AG09309 (cell line): ENCODE measurements around the gene ZBTB45.

Source experiments
- DNase-seq: peaks from one replicate; pipeline ENCODE4 v3.0.0-alpha.2; 2010; ENCODE audit warnings: low read depth
- H3K4me3 ChIP-seq: 2 replicates; pipeline ENCODE4 v1.5.1; 2011; ENCODE audit warnings: mild to moderate bottlenecking, low read depth, low read length, moderate library complexity; ENCODE audit not compliant: control insufficient read depth
- TF ChIP-seq, protein P1 (sequence below): IDR thresholded peaks from 2 replicates; pipeline ENCODE4 v1.5.1; 2011; ENCODE audit warnings: mild to moderate bottlenecking, low read depth, low read length, inconsistent platforms; ENCODE audit not compliant: insufficient read depth, control insufficient read depth; ENCODE audit errors: missing control alignments

ZBTB45 gene

DNA sequence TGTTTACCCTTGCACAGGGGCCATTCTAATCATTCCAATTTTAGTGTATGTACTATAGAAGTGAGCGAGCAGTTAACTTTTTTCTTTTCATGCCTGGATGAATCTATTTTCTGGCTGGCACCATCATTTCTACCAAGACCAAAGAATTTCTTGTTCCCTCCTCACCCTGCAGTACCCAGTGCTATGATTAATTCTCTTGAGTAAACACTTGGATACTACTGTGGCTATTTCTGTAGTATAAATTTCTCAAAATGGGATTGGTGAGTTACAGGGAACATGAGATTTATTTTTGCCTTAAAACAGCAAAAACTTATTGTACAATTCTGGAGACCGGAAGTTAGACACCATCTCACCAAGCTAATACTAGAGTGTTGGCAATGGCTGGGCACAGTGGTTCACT, 35.8 kb downstream of the ZBTB45 start:
- H3K4me3 ChIP-seq: no peak overlapping the region
- no peak for DNase-seq
- TF ChIP-seq, protein P1, sequence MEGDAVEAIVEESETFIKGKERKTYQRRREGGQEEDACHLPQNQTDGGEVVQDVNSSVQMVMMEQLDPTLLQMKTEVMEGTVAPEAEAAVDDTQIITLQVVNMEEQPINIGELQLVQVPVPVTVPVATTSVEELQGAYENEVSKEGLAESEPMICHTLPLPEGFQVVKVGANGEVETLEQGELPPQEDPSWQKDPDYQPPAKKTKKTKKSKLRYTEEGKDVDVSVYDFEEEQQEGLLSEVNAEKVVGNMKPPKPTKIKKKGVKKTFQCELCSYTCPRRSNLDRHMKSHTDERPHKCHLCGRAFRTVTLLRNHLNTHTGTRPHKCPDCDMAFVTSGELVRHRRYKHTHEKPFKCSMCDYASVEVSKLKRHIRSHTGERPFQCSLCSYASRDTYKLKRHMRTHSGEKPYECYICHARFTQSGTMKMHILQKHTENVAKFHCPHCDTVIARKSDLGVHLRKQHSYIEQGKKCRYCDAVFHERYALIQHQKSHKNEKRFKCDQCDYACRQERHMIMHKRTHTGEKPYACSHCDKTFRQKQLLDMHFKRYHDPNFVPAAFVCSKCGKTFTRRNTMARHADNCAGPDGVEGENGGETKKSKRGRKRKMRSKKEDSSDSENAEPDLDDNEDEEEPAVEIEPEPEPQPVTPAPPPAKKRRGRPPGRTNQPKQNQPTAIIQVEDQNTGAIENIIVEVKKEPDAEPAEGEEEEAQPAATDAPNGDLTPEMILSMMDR: no peak

DNA sequence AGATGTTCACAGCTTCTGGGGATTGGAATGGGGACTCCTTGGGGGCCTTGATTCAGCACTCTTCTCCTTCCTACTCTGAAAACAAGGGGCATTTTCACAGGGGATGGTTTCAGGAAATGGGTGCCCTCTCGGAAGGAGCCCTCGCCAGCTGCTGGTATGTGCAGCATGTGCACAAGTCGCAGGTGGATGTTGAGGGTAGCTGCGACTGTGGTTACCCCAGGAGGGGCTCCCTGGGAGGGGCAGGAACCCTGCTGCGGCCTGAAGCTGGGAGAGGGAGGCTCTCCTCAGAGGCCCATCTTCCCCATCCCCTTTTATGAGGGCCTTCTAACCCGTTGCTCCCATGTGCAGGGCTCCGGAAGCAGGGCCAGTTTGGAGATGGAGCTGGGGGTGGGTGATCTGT, 37.2 kb downstream of the ZBTB45 start:
- DNase-seq: no peak
- no peak overlapping the region for H3K4me3 ChIP-seq
- TF ChIP-seq, protein P1: no peak

DNA sequence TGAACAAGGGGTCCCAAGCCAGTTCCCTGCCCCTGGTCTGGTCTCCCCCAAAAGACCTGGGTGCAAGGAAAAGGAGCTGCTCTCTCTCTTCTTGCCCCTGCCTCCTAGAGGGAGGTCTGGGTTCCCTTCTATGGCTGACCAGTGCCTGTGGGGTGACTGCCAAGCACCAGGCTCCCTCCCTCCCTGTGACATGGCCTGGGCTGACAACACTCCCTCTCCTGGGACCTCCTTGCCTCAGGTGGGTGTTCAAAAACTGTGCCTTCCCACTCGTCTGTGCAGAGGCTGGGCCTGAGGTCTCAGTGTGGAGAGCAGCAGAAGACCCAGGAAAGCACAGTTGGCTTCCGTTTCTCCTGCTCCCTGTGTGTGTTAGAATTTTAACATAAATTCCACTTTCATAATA, 38.8 kb downstream of the ZBTB45 start:
- TF ChIP-seq, protein P1: no peak
- DNase-seq: no peak

DNA sequence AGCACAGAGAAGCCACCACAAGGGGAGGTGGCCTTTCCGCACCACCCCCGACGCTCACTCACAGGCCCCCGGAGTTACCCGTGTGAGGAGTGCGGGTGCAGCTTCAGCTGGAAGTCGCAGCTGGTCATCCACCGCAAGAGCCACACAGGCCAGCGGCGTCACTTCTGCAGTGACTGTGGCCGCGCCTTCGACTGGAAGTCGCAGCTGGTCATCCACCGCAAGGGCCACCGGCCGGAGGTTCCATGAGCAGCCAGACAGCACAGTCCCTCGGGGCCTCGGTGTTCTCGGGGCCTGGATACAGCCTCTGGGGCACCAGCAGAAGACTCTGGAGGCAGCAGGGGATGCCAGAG, 39.2 kb downstream of the ZBTB45 start:
- TF ChIP-seq, protein P1: no peak
- no peak for DNase-seq
- H3K4me3 ChIP-seq: no peak overlapping the region

More for the DNA sequence above, 38.8 kb downstream of the ZBTB45 start:
- no peak overlapping the region for H3K4me3 ChIP-seq

DNA sequence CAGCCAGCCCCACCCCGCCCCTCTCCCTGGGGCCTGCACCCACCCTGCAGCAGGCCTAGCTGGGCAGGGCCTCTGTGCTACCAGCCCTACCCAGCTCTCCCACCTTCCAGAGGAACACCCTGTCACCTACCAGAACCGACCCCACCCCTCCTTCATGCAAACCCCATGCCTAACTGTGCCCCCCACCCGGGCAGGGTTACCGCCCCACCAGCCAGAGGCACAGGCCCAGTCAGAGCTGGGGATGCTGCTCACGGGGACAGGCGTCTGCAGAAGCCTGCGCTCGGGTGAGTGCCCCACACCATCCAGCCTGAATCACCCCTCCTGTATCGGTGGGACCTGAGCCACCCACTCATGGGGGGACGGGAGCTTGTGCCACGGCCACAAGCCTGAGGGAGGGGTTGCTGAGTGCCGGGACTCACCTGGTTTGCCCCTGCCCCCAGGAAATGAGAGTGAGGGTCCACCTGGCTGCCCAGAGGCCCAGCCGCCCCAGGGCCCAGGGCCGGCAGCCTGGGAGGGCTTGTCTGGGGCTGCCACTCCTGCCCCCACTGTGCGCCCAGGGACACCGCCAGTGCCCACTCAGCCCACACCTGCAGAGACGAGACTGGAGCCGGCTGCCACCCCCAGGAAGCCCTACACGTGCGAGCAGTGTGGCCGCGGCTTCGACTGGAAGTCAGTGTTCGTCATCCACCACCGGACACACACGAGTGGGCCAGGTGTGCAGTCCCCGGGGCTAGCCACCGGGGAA, 39.7 kb downstream of the ZBTB45 start:
- TF ChIP-seq, protein P1: no peak
- no peak overlapping the region for H3K4me3 ChIP-seq
- DNase-seq: no peak

DNA sequence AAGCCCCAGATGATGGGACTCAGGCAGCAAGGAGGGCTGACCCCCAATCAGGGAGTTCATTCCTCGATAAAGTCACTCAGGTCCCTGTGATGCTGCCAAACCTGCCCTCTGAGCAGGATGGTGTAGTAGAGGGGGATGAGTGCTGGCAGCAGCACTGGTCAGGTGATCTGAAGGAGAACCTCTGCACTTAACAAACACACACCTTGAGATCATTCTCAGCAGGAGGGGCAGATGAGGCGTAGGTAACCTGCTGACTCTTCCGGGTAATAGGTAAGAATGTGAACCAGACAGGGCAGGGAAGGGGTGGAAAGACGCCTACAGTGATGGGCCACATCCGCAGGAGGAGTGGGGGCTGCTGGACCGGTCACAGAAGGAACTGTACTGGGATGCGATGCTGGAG, 40.3 kb downstream of the ZBTB45 start:
- TF ChIP-seq, protein P1: no peak
- H3K4me3 ChIP-seq: no peak overlapping the region
- DNase-seq: no peak

DNA sequence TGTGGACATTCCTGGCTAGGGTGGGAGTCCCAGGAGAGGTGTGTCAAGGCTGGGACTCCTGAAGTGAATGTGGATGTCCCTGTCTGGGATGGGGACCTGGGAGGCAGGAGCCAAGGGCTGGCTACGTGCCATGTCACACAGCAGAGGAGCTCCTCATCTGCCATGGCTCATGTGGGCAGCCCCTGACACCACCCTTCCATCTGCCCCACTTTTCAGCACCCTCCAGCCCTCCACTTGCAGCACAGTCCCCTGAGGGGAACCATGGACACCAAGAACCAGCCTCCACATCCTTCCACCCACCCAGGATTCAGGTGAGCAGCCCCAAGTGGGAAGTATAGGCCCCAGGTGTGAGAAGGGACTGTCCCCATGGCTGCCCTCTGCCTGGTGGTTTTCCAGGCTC, 41.7 kb downstream of the ZBTB45 start:
- TF ChIP-seq, protein P1: no peak
- DNase-seq: no peak
- H3K4me3 ChIP-seq: no peak overlapping the region
